GM10248 (cell line): Measurements from ENCODE around the gene CCDC85C.

ENCODE experiments used
- CTCF ChIA-PET: fragments of 300-600 bp; sonication (Branson Sonifier 250); formaldehyde crosslinking; extraction: SDS; loops from one replicate; lab custom pipeline; 2021; ENCODE audit warnings: antibody characterized with exemption; lab: Yijun Ruan, JAX
- POLR2A ChIA-PET: fragments of 350-650 bp; sonication (Branson Sonifier 250); formaldehyde crosslinking; extraction: SDS; loops from one replicate; lab custom pipeline; 2020; ENCODE audit warnings: antibody characterized with exemption; lab: Yijun Ruan, JAX
- DNase-seq: peaks from one replicate; pipeline ENCODE4 v3.0.0; 2012; ENCODE audit errors: extremely low spot score
- CTCF ChIP-seq: IDR thresholded peaks from 2 replicates; pipeline ENCODE4 v1.5.1; 2012; ENCODE audit warnings: mild to moderate bottlenecking, low read depth; ENCODE audit errors: extremely low read depth, missing control alignments, control extremely low read depth

Gene CCDC85C

DNA sequence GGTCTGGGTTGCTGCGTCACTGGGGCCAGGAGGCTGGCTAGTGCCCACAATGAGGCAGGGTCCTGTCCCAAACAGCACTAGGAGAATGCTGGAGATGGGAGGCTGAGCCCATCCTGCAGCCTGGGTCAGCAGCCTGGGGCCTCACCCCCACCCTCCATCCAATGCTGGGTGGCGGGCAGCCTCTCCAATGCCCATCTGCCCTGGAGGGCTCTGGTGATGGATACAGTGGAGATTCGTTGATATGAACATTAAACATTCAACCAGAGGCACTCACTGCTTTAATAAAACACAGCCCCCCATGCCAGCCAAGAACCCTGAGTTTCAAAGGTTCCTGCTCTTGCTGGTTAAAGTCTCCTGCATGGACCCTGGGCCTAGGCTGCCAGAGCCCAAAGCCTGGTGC lies 21.5 kb upstream of the CCDC85C start:
- POLR2A ChIA-PET, result no interaction called here

DNA sequence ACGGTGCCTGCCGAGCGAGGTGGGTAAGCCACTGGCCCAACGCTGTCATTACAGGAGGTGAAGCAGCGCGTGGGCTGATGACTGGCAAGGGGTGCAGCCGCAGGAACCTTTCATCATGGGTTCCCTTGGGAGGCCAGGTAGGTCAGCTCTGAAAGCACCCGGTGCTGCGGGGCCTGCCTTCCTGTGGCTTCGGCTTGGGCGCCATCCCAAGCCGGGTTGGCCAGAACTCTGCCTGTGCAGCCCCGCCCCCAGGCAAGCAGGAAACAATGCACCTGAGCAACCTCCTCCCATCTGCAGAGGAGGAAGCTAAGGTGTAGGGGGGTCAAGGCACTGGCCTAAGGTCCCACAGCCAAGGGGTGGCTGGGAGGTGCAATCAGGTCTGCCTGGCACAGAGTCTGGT lies 21.0 kb upstream of the CCDC85C start:
- ChIA-PET CTCF (no interaction called here), POLR2A (no interaction called here)
- TF ChIP-seq CTCF, result no peak
- DNase-seq, result no peak

More for the DNA sequence above, 21.5 kb upstream of the CCDC85C start:
- CTCF ChIA-PET, result no interaction called here
- no peak for DNase-seq
- no peak for TF ChIP-seq CTCF

DNA sequence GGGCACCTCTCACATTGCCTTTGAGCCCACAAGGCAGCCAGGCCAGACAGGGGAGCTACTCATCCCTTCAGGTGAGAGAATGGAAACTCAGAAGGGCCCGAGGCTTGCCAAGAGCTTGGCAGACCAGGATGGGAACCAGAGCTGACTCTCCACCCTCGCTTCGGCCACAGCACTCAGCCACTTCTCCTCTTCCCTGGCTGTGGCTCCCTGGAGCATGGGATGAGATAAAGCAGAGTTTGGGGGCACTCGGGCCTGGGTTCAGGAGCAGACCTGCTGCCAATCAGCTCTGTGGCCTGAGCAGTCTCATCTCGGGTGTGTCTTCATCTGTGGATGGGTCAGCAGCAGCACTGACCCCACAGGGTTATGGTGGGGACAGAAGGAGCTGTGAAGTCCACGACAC lies 20.0 kb upstream of the CCDC85C start:
- TF ChIP-seq CTCF, result no peak
- ChIA-PET CTCF (interaction anchor here (1.8 kb wide), 1 partner anchor 14 kb away, joined by 7 read pairs; no protein-coding TSS in a partner anchor), POLR2A (no interaction called here)
- DNase-seq, result no peak

DNA sequence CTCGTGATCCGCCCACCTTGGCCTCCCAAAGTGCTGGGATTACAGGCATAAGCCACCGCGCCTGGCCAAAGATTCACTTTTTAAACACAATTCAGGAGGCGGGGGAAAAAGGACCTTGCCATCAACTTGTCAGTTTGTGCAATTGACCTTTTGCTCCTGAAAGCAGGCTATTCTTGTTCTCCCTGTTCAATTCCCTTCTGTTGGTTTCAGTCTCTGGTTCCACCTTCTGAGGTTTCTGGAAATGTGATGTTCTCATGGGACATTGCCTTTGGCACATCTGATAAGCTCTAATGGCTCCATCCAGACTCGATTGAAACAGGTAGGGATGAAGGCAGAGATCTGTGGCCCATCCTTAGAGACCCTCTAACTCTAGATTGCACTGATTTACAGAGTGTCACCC lies 17.9 kb upstream of the CCDC85C start:
- DNase-seq, result no peak
- no peak for TF ChIP-seq CTCF
- CTCF ChIA-PET, result interaction anchor here (1.1 to 1.3 kb wide), 2 partner anchors 104 to 264 kb away, joined by 3 to 4 read pairs; no protein-coding TSS in a partner anchor
- POLR2A ChIA-PET, result no interaction called here

GRCh38 chr14:99619835-99620834 lies 16.1 kb upstream of the CCDC85C start:
- ChIA-PET POLR2A (no interaction called here), CTCF (interaction anchor here (2.6 kb wide), 1 partner anchor 11 kb away, joined by 13 read pairs; no protein-coding TSS in a partner anchor)
- TF ChIP-seq CTCF, result no peak
- DNase-seq, result no peak

DNA sequence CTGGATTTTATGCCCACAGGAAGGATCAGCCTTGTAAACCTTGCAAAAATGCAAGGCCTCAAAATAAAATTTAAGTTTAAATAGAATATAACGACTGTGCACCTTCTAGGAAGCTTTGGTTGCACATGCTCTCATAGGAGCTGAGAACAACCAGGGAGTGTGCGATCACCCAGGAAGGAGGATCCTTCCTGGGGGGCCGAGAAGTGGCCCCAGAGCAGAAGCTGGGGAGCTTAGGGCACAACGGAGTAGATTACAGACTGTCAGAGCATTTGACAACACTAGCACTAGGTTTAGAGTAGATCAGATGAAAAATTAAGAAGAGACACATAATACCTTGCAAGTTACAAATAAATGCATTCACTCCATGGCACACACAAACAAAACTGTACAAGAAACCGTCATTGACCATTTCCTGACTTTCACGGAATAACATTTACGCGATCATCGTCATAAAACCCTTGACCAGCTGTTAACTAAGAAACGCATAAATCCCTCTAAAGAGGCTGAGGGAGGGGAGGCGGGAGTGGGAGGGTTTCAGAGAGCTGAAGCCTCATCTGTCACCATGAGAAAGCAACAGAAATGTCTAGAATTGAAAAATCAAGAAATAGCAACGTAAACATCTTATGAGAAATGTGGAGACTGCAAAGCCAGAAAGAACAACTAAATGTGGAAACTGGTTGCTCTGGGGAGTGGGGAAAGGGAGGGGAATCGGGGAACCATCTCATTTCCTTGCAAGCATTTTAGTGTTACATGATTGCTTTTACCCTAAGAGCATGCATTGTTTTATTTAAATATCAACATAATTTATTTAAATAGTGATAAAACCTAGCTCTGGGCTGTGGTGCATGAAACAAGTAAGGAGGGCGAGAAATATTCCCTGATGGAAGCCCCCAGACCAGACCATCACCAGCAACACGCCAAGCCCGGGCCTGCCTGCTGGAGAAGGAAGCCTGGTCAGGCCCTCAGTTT lies 13.1 kb upstream of the CCDC85C start:
- DNase-seq, result no peak
- TF ChIP-seq CTCF, result no peak
- ChIA-PET POLR2A (no interaction called here), CTCF (interaction anchor here (1.0 to 1.3 kb wide), 2 partner anchors 11 kb away, joined by 3 to 4 read pairs; no protein-coding TSS in a partner anchor)
